PFSK-1 (cell line): ENCODE results near the gene ATF7.

Experiments used
- FOXP2 ChIP-seq: optimal IDR thresholded peaks from 2 replicates; pipeline ENCODE3; 2011; ENCODE audit warnings: borderline replicate concordance, control low read depth, inconsistent platforms; ENCODE audit not compliant: insufficient read depth; ENCODE audit errors: extremely low read length, extremely low read depth
- POLR2AphosphoS5 ChIP-seq: IDR thresholded peaks from 2 replicates; pipeline ENCODE4 v1.6.1; 2012; ENCODE audit warnings: low read depth, mild to moderate bottlenecking, control low read depth, low read length, moderate library complexity
- REST ChIP-seq, 2 experiments: IDR thresholded peaks; 2 replicates each; pipeline versions ENCODE4 v1.6.1 to v1.8.0; 2011 to 2012; ENCODE audit warnings: low read depth in 2 of 2, low read length in 2 of 2, control low read depth in 1 of 2, inconsistent platforms in 1 of 2, mild to moderate bottlenecking in 1 of 2, moderate library complexity in 1 of 2; ENCODE audit not compliant: insufficient read depth in 1 of 2
- TAF1 ChIP-seq: IDR thresholded peaks from 2 replicates; pipeline ENCODE4 v1.6.1; 2012; ENCODE audit warnings: low read length, control low read depth, borderline replicate concordance; ENCODE audit not compliant: insufficient read depth

GRCh38 chr12:53538209-53538689 lies 87.9 kb downstream of the ATF7 start:
- no peak for TF ChIP-seq POLR2AphosphoS5
- TF ChIP-seq TAF1 = no peak
- no peak for TF ChIP-seq FOXP2
- no peak for TF ChIP-seq REST (IDR thresholded peaks at IDR 0.05; ENCODE audit: insufficient read depth in 1 of 2, low read depth in 2 of 2, low read length in 2 of 2)
